ENCODE measurements around the gene ESRRG.
A peak's percentile ranks its signal among the peaks of the same experiment; 100 is the strongest.

The ESRRG gene

DNA sequence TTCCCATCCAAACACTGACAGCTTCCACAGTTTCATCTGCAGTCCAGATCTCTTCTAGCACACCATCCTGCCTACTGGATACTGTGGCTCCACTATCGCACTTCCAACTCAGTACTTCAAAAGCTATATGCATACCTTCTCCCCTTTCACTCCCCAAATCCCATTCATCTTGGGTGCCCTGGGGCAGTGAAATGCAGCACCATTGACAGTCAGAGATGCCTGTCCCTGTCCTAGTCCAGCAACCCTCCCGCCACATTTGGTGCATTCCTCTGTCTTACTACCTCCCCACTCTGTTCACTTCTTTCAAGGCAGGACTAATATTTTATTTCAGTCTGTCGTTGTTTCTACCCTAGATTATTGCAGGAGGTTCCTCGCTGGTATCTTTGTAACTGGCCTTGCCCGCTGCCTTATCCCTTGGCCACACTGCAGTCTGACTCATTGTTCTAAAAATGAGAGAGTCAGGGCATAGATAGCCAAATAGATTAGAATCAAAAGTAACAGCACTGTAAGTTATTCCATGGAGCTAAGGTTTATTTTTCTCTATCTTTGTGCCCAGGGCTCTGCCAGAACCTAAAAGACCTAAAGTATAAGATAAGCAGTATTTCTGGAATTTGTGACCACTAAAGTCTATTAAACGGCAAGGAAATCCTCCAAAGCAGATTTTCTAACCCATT, 96.7 kb downstream of the ESRRG start:
- no peaks in the 10 kb centered on the region for H3K36me3 ChIP-seq (ENCODE audit: insufficient read depth, low read length)
- H3K27me3 ChIP-seq (ENCODE audit: control insufficient read depth in 1 of 2, insufficient read depth in 2 of 2, low read length in 2 of 2) = no peaks in the 10 kb centered on the region
- H3K4me1 ChIP-seq (ENCODE audit: insufficient read depth, low read length) = no peaks in the 10 kb centered on the region
- H3K9ac ChIP-seq (ENCODE audit: low read length) = no peak overlapping the region
- no peak overlapping the region for H3K27ac ChIP-seq (ENCODE audit: low read depth, low read length)
- no peak overlapping the region for H3K4me3 ChIP-seq (ENCODE audit: low read depth in 1 of 2, low read length in 2 of 2)
- no peaks in the 10 kb centered on the region for H3K9me3 ChIP-seq (ENCODE audit: low read length)

DNA sequence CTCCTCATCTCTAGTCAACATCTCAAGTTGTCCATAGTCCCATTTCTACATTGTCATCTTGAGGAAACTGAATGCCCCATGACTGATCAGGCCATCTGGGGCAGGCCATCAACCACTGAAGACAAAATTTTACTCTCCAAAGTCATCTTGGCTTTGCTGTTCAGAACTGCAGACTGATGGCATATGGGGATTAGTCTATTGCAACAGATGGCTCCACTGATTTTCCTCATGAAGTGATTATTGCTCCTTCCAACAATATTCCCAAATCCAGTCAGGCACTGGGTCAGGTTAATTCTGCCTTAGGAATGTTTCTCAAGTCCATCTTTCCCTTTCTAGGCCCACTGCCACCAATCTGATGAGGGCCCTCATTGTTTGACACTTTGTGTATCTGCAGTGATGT, 101.7 kb downstream of the ESRRG start:
- no peak overlapping the region for H3K27ac ChIP-seq (ENCODE audit: low read depth, low read length)
- H3K9ac ChIP-seq (ENCODE audit: low read length) = no peak overlapping the region
- no peak overlapping the region for H3K4me3 ChIP-seq (ENCODE audit: low read depth in 1 of 2, low read length in 2 of 2)
- H3K9me3 ChIP-seq (ENCODE audit: low read length) = no peaks in the 10 kb centered on the region
- no peaks in the 10 kb centered on the region for H3K36me3 ChIP-seq (ENCODE audit: insufficient read depth, low read length)
- H3K27me3 ChIP-seq (ENCODE audit: control insufficient read depth in 1 of 2, insufficient read depth in 2 of 2, low read length in 2 of 2) = no peaks in the 10 kb centered on the region
- no peaks in the 10 kb centered on the region for H3K4me1 ChIP-seq (ENCODE audit: insufficient read depth, low read length)

DNA sequence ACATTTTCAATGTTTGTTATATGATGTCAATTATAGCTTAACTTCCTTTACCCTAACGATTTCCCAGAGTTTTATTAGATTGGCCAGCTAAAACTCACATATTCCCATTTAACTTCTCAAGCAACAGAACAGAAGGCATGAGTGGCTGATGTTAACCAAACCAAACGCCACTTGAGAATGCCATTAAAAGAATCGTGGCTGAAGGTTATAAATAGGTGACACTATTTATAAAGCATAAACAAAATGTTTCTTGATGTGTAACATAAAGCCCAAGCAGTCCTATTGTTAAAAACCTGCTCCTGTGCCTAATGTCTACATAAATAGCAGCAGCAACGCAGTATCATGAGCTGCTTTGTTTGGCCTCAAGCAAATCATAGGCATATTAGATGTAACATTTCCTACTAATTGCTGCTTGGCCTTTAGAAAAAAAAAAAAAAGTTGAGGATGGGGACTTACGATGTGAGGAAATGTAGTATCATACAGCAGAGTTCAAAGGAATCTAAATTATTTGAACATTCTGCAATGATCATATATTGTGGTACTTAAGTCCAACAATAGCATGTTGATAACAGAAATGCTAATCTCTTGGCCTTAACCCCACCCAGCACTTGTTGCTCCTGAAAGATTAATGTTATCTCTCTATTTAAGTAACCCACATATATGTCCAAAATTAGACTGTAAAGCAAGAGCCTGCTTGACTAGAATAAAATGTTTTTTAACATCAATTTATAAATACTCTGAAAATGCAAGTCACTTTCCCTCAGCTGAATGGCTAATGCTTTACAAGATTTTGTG, 106.0 kb downstream of the ESRRG start:
- no peak overlapping the region for H3K27ac ChIP-seq (ENCODE audit: low read depth, low read length)
- no peak overlapping the region for H3K9ac ChIP-seq (ENCODE audit: low read length)
- no peak overlapping the region for H3K4me3 ChIP-seq (ENCODE audit: low read depth in 1 of 2, low read length in 2 of 2)
- no peaks in the 10 kb centered on the region for H3K27me3 ChIP-seq (ENCODE audit: control insufficient read depth in 1 of 2, insufficient read depth in 2 of 2, low read length in 2 of 2)
- H3K4me1 ChIP-seq (ENCODE audit: insufficient read depth, low read length) = no peaks in the 10 kb centered on the region
- no peaks in the 10 kb centered on the region for H3K9me3 ChIP-seq (ENCODE audit: low read length)
- H3K36me3 ChIP-seq (ENCODE audit: insufficient read depth, low read length) = no peaks in the 10 kb centered on the region

DNA sequence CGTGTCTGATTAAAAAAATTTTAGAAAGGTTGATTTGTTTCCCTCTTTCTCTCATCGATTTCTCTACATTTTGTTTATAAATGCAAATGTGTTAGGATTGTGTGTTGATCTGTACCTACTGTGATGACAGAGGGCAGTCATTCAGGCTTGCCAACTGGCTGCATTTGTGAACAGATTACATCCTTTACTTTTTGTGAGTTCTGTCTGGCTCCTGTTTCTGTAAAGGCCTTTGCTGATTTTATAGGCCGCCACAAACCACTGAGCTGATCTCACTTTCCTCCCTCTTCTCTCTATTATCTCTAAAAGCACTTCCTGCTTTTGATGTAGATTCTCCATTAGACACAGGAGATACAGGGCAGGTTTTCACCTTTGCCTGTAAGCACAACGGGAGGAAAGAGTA, 106.8 kb downstream of the ESRRG start:
- Histone ChIP-seq H3K27ac (ENCODE audit: low read depth, low read length) (no peak overlapping the region), H3K4me1 (ENCODE audit: insufficient read depth, low read length) (no peaks in the 10 kb centered on the region), H3K4me3 (ENCODE audit: low read depth in 1 of 2, low read length in 2 of 2) (no peak overlapping the region), H3K36me3 (ENCODE audit: insufficient read depth, low read length) (no peaks in the 10 kb centered on the region), H3K9me3 (ENCODE audit: low read length) (no peaks in the 10 kb centered on the region), H3K27me3 (ENCODE audit: control insufficient read depth in 1 of 2, insufficient read depth in 2 of 2, low read length in 2 of 2) (no peaks in the 10 kb centered on the region), H3K9ac (ENCODE audit: low read length) (no peak overlapping the region)

DNA sequence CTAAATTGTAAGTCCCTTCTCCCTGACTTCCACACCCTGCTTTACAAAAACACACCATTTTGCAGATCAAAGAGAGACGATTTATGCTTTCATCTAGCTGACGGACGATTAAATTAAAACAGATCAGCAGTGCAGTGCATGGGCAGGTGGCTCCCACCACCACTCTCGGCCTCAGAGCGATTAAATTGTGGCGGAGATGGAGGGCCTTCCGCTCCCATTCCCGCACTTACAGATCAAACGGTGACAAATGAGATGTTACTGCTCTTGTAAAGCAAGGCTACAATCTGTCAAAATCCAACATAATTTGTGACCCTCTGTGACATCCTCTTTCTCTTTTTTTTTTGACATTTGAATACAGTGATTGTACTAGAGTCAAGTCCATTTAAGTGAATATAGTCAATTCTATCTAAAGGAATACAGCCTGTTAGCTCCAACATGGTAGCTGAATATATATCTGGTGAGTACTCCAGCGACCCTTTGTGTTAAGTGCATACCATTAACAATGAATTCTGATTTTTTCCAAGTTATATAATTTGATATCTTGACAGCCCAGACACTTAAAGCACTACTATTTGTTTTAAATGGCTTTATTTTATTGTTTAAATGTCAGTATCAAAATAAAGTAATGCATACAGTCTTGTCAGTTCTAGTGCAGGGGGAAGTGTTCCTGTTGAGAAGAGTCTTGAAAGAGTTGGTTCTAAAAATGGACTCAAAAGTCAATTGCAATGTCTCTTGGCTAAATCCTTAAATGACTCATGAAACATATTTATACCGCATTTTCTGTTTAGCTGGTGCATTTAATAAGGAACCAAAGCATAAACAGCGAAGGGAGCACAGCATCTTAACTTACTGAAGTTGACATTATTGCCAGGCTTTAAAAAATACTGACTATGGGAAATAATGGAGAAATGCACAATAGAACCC, 109.0 kb downstream of the ESRRG start:
- H3K9me3 ChIP-seq (ENCODE audit: low read length) = no peaks in the 10 kb centered on the region
- H3K36me3 ChIP-seq (ENCODE audit: insufficient read depth, low read length) = no peaks in the 10 kb centered on the region
- no peaks in the 10 kb centered on the region for H3K27me3 ChIP-seq (ENCODE audit: control insufficient read depth in 1 of 2, insufficient read depth in 2 of 2, low read length in 2 of 2)
- H3K4me1 ChIP-seq (ENCODE audit: insufficient read depth, low read length) = no peaks in the 10 kb centered on the region
- no peak overlapping the region for H3K4me3 ChIP-seq (ENCODE audit: low read depth in 1 of 2, low read length in 2 of 2)
- H3K9ac ChIP-seq (ENCODE audit: low read length) = no peak overlapping the region
- H3K27ac ChIP-seq (ENCODE audit: low read depth, low read length) = no peak overlapping the region

DNA sequence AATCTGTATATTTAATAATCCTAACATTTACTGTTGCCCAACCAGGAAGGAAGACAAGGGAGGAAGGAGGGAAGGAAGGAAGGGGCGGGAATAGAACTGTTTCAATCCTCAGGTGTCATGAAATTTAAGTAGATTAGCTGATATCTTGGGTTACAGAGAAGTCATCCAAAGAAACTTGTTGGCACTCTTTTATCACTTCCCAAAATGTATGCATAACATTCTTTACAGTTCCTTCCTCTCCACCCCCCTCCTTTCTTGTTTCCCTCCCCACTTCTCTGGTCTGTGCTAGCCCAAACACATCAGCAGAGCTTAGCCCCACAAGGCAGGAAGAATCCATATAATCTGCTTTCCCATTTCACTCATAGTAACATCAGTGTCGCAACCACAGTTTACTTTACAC, 110.9 kb downstream of the ESRRG start:
- H3K9ac ChIP-seq (ENCODE audit: low read length) = no peak overlapping the region
- H3K4me1 ChIP-seq (ENCODE audit: insufficient read depth, low read length) = no peaks in the 10 kb centered on the region
- no peaks in the 10 kb centered on the region for H3K9me3 ChIP-seq (ENCODE audit: low read length)
- no peaks in the 10 kb centered on the region for H3K27me3 ChIP-seq (ENCODE audit: control insufficient read depth in 1 of 2, insufficient read depth in 2 of 2, low read length in 2 of 2)
- H3K27ac ChIP-seq (ENCODE audit: low read depth, low read length) = no peak overlapping the region
- H3K4me3 ChIP-seq (ENCODE audit: low read depth in 1 of 2, low read length in 2 of 2) = no peak overlapping the region
- no peaks in the 10 kb centered on the region for H3K36me3 ChIP-seq (ENCODE audit: insufficient read depth, low read length)

DNA sequence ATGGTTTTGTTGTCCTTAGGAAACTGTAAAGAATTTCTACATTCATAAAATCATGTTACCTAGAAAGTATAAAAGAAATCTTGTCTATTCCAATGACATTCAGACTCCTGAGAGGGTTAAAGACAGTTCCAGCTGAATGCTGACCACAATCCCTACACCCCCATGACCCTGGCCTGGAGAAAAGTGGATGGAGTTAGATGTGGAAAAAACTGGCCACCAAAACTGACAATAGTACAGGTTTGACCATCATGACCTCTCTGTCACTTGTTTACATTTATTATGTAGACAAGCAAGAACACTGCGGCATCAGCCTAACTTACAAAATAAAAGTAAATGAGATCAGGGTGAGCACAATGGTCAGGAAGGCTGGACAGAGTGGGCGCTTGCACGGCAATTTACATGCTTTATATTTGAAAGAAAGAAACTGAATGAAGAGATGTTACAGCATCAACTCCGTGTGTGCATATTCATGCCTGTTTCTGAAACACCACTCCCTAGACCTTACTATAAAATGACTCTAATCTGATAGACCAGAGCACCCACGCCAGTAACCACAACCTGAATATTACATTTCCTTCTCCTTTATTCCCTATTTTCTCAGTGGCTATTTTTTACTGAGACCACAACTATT, 116.0 kb downstream of the ESRRG start:
- Histone ChIP-seq H3K9me3 (ENCODE audit: low read length) (no peaks in the 10 kb centered on the region), H3K27ac (ENCODE audit: low read depth, low read length) (no peak overlapping the region), H3K4me3 (ENCODE audit: low read depth in 1 of 2, low read length in 2 of 2) (no peak overlapping the region), H3K9ac (ENCODE audit: low read length) (no peak overlapping the region), H3K27me3 (ENCODE audit: control insufficient read depth in 1 of 2, insufficient read depth in 2 of 2, low read length in 2 of 2) (no peaks in the 10 kb centered on the region), H3K36me3 (ENCODE audit: insufficient read depth, low read length) (no peaks in the 10 kb centered on the region), H3K4me1 (ENCODE audit: insufficient read depth, low read length) (no peaks in the 10 kb centered on the region)

DNA sequence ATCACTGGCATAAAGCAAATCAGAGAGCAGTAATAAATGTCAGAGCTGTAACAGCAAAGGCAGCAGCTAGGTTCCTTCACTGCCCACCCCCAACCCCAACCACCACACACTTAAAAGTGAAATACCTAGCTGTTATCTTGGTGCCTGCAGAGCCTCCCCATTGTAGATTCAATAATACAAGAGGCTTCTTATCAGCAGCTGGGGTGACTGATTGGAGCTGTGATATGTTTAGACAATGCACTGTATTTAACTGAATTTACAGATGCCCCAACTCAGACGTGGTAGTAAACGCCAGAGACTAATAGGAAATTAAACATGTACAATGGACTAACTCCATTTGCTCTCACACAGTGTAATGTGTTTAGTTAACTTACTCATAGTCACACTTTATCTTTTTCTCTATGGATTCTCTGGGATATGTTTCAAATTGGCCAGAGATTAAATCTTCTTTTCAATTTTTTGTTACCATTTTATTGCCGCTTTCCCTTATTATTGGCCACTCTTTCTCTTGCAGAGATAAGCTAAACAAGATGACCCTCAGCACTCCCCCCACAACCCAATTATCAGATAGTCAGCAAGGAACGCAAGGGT, 117.1 kb downstream of the ESRRG start:
- H3K27ac ChIP-seq (ENCODE audit: low read depth, low read length) = no peak overlapping the region
- H3K9ac ChIP-seq (ENCODE audit: low read length) = no peak overlapping the region
- no peak overlapping the region for H3K4me3 ChIP-seq (ENCODE audit: low read depth in 1 of 2, low read length in 2 of 2)
- H3K36me3 ChIP-seq (ENCODE audit: insufficient read depth, low read length) = no peaks in the 10 kb centered on the region
- no peaks in the 10 kb centered on the region for H3K9me3 ChIP-seq (ENCODE audit: low read length)
- no peaks in the 10 kb centered on the region for H3K4me1 ChIP-seq (ENCODE audit: insufficient read depth, low read length)
- H3K27me3 ChIP-seq (ENCODE audit: control insufficient read depth in 1 of 2, insufficient read depth in 2 of 2, low read length in 2 of 2) = no peaks in the 10 kb centered on the region

DNA sequence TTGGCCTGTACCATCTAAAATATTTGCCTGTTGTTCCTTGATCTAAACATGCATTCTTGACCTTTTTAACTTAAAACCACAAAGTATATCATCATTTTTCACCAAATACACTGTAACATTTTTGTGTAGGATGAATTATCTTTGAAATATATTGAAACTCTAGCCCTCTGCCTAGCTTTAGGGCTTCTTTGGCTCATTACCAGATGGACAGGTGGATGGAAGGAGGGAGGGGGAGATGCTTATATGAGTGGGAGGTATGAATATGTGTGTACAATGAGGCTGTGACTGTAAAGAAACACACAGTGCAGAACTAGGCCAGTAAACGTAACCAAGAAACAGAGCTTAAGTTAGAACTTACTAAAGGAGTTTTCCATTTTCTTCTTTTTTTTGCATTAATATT, 118.5 kb downstream of the ESRRG start:
- H3K9me3 ChIP-seq (ENCODE audit: low read length) = no peaks in the 10 kb centered on the region
- H3K4me3 ChIP-seq (ENCODE audit: low read depth in 1 of 2, low read length in 2 of 2) = no peak overlapping the region
- no peak overlapping the region for H3K9ac ChIP-seq (ENCODE audit: low read length)
- no peaks in the 10 kb centered on the region for H3K4me1 ChIP-seq (ENCODE audit: insufficient read depth, low read length)
- H3K36me3 ChIP-seq (ENCODE audit: insufficient read depth, low read length) = no peaks in the 10 kb centered on the region
- no peak overlapping the region for H3K27ac ChIP-seq (ENCODE audit: low read depth, low read length)
- no peaks in the 10 kb centered on the region for H3K27me3 ChIP-seq (ENCODE audit: control insufficient read depth in 1 of 2, insufficient read depth in 2 of 2, low read length in 2 of 2)

DNA sequence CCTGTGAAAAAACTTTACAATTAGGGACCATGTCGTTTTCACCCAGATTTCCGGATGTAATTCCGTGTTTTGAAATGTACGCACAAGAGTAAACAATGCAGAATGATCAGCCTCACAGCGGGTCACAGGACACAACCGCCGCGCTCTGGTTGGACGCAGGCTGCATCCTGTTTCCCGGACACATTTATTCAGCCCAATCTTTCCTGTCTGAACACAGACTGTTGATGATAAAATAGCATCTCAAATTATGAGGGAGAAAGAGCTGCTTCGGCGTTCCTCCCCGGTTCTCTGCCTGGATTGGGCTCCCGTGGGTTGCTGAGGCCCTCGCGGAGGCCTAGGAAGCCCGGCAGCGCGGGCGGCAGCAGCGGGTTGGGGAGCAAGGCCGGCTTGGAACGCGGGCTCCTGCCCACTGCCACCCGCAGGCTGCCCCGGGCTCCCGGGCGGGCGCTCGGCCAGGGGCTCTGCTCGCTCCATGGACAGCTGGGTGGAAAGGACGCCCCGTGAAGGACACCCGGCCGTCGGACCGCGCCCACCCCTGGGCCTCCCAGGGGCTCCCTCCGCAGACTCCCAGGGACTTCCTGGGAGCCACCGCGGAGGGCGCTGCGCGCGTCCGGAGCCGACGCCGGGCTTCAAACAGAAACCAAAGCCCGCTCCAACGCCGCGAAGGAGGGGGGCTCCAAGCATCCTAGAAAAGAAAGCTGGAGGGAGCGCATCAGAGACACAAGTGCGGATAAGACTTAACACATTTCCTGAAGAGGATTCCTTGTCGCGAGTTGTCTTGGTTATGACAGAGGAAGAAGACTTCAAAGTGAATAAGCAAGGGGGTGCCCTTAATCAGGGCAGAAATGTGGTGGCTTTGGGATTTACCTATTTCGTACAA, 122.3 kb downstream of the ESRRG start:
- no peaks in the 10 kb centered on the region for H3K9me3 ChIP-seq (ENCODE audit: low read length)
- no peaks in the 10 kb centered on the region for H3K36me3 ChIP-seq (ENCODE audit: insufficient read depth, low read length)
- peak overlapping the region; percentile 40 to 78 for H3K4me3 ChIP-seq (ENCODE audit: low read depth in 1 of 2, low read length in 2 of 2)
- no peaks in the 10 kb centered on the region for H3K27me3 ChIP-seq (ENCODE audit: control insufficient read depth in 1 of 2, insufficient read depth in 2 of 2, low read length in 2 of 2)
- H3K9ac ChIP-seq (ENCODE audit: low read length) = peak overlapping the region; percentile 62
- H3K4me1 ChIP-seq (ENCODE audit: insufficient read depth, low read length) = no peaks in the 10 kb centered on the region
- peak overlapping the region; percentile 80 for H3K27ac ChIP-seq (ENCODE audit: low read depth, low read length)

Measured in muscle layer of colon (tissue), 2 donors.